PFSK-1 (cell line): Measurements from ENCODE around the gene CCDC24.

Source experiments
- FOXP2 ChIP-seq: optimal IDR thresholded peaks from 2 replicates; pipeline ENCODE3; 2011; ENCODE audit warnings: borderline replicate concordance, control low read depth, inconsistent platforms; ENCODE audit not compliant: insufficient read depth; ENCODE audit errors: extremely low read length, extremely low read depth
- POLR2AphosphoS5 ChIP-seq: IDR thresholded peaks from 2 replicates; pipeline ENCODE4 v1.6.1; 2012; ENCODE audit warnings: low read depth, mild to moderate bottlenecking, control low read depth, low read length, moderate library complexity
- SIN3A ChIP-seq: IDR thresholded peaks from 2 replicates; pipeline ENCODE4 v1.6.1; 2012; ENCODE audit warnings: mild to moderate bottlenecking, low read length, moderate library complexity, borderline replicate concordance; ENCODE audit not compliant: insufficient read depth
- TAF1 ChIP-seq: IDR thresholded peaks from 2 replicates; pipeline ENCODE4 v1.6.1; 2012; ENCODE audit warnings: low read length, control low read depth, borderline replicate concordance; ENCODE audit not compliant: insufficient read depth
- TF ChIP-seq, protein P1 (sequence below), 2 experiments: IDR thresholded peaks; 2 replicates each; pipeline versions ENCODE4 v1.6.1 to v1.8.0; 2011 to 2012; ENCODE audit warnings: low read depth in 2 of 2, low read length in 2 of 2, control low read depth in 1 of 2, inconsistent platforms in 1 of 2, mild to moderate bottlenecking in 1 of 2, moderate library complexity in 1 of 2; ENCODE audit not compliant: insufficient read depth in 1 of 2

CCDC24 gene

GRCh38 chr1:43980255-43981134 is 10.9 kb upstream of the CCDC24 start:
- TF ChIP-seq TAF1: no peak
- TF ChIP-seq POLR2AphosphoS5: no peak
- TF ChIP-seq SIN3A: no peak
- TF ChIP-seq, protein P1, sequence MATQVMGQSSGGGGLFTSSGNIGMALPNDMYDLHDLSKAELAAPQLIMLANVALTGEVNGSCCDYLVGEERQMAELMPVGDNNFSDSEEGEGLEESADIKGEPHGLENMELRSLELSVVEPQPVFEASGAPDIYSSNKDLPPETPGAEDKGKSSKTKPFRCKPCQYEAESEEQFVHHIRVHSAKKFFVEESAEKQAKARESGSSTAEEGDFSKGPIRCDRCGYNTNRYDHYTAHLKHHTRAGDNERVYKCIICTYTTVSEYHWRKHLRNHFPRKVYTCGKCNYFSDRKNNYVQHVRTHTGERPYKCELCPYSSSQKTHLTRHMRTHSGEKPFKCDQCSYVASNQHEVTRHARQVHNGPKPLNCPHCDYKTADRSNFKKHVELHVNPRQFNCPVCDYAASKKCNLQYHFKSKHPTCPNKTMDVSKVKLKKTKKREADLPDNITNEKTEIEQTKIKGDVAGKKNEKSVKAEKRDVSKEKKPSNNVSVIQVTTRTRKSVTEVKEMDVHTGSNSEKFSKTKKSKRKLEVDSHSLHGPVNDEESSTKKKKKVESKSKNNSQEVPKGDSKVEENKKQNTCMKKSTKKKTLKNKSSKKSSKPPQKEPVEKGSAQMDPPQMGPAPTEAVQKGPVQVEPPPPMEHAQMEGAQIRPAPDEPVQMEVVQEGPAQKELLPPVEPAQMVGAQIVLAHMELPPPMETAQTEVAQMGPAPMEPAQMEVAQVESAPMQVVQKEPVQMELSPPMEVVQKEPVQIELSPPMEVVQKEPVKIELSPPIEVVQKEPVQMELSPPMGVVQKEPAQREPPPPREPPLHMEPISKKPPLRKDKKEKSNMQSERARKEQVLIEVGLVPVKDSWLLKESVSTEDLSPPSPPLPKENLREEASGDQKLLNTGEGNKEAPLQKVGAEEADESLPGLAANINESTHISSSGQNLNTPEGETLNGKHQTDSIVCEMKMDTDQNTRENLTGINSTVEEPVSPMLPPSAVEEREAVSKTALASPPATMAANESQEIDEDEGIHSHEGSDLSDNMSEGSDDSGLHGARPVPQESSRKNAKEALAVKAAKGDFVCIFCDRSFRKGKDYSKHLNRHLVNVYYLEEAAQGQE (IDR thresholded peaks at IDR 0.05; ENCODE audit: insufficient read depth in 1 of 2, low read depth in 2 of 2, low read length in 2 of 2): no peak
- no peak for TF ChIP-seq FOXP2

DNA sequence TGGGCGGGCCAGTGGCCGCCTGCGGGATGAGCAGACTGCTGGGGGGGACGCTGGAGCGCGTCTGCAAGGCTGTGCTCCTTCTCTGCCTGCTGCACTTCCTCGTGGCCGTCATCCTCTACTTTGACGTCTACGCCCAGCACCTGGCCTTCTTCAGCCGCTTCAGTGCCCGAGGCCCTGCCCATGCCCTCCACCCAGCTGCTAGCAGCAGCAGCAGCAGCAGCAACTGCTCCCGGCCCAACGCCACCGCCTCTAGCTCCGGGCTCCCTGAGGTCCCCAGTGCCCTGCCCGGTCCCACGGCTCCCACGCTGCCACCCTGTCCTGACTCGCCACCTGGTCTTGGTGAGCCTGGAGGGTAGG is 10.3 kb upstream of the CCDC24 start:
- TF ChIP-seq POLR2AphosphoS5 (no peak), TAF1 (no peak), SIN3A (no peak), FOXP2 (no peak)
- TF ChIP-seq, protein P1 (IDR thresholded peaks at IDR 0.05; ENCODE audit: insufficient read depth in 1 of 2, low read depth in 2 of 2, low read length in 2 of 2): no peak

GRCh38 chr1:43981636-43982035 is 9.8 kb upstream of the CCDC24 start:
- TF ChIP-seq TAF1: no peak
- TF ChIP-seq POLR2AphosphoS5: no peak
- no peak for TF ChIP-seq FOXP2
- TF ChIP-seq, protein P1 (IDR thresholded peaks at IDR 0.05; ENCODE audit: insufficient read depth in 1 of 2, low read depth in 2 of 2, low read length in 2 of 2): no peak
- TF ChIP-seq SIN3A: no peak

GRCh38 chr1:43982241-43982640 is 9.2 kb upstream of the CCDC24 start:
- TF ChIP-seq FOXP2 (no peak), POLR2AphosphoS5 (no peak), SIN3A (no peak), TAF1 (no peak)
- TF ChIP-seq, protein P1 (IDR thresholded peaks at IDR 0.05; ENCODE audit: insufficient read depth in 1 of 2, low read depth in 2 of 2, low read length in 2 of 2): no peak
